ENCODE measurements around the gene MVB12B.

DNA sequence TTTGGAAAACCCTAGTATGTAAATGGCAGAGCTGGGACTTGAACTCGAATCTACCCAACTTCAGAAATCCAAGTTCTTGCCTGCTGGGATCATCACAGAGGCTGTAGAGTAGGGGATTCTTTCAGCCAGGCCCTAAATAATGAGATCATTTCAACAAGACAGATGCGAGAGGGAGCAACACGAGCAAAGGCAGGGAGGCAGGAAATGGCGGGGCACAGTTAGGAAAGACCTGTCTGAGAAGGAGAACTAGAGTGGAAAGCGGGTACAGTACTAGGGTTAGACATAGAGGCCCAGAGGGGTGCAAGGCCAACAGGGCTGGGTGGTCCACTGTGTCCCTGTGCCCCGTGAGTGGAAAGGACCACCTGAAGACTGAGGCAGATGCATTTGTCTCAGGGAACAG lies 46.1 kb downstream of the MVB12B start:
- TF ChIP-seq POLR2A (IDR thresholded peaks at IDR 0.05) (no peak), CTCF (IDR thresholded peaks at IDR 0.05) (no peak)
